ENCODE measurements around the gene PRUNE1.
A peak's percentile ranks its signal among the peaks of the same experiment; 100 is the strongest.

Gene PRUNE1

GRCh38 chr1:150970808-150971582, 37.3 kb upstream of the PRUNE1 start:
- peak; percentile 84 for DNase-seq (ENCODE audit: low read depth)
- no peaks in the 10 kb centered on the region for H3K9me3 ChIP-seq (ENCODE audit: control insufficient read depth, low read length)
- peaks cover 32% of the 10 kb centered on the region for H3K4me1 ChIP-seq (ENCODE audit: control insufficient read depth, insufficient read depth, low read length)
- H3K9ac ChIP-seq (ENCODE audit: low read length) = peak overlapping the region; percentile 94
- peaks cover 30% of the 10 kb centered on the region for H3K36me3 ChIP-seq (ENCODE audit: control insufficient read depth, insufficient read depth, low read length, severe bottlenecking)
- peak overlapping the region; percentile 91 for H3K4me3 ChIP-seq (ENCODE audit: low read length)
- no peaks in the 10 kb centered on the region for H3K27me3 ChIP-seq (replicated peaks; ENCODE audit: control insufficient read depth, insufficient read depth, low read length)

DNA sequence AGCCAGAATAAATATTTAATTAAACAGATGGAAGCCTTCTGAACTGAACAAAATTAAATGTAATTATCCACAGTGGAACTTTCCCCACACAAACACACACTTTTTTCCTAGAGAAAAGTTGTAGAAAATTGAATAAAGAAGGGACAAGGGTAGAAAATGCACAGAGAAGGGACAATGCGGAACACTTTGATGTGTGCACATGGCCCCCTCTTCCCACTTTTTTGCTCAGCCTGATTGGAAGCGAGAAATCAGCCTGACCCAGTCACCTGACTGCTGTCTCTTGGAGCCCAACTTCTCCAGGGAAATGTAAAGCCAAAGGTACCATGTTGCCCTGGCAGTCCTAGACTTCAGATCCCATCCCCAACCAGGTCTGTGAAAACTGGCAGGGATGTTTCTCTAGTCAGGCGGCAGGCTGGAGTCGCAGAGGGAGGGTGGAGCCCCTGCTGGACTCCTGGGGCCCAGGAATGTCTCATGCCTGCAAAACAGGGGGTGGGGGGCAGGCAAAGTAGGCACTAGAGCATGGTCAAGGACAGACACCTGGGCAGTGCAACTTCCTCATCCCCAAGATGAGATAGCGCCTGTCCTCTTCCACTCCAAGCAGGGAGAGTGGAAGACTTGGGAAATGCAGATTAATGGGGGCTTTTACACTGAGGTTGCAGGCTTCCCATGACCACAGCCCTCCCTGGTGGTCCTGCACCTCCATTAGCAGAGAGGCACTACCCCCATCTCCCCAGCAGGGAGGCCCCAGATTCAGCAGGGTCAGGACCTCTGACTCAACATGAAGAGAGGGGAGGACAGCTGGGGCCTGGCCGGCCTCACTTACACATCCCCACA, 36.4 kb upstream of the PRUNE1 start:
- Histone ChIP-seq H3K27me3 (replicated peaks; ENCODE audit: control insufficient read depth, insufficient read depth, low read length) (no peaks in the 10 kb centered on the region), H3K4me3 (ENCODE audit: low read length) (peak overlapping the region; percentile 91), H3K9ac (ENCODE audit: low read length) (peak overlapping the region; percentile 94), H3K4me1 (ENCODE audit: control insufficient read depth, insufficient read depth, low read length) (peaks cover 32% of the 10 kb centered on the region), H3K36me3 (ENCODE audit: control insufficient read depth, insufficient read depth, low read length, severe bottlenecking) (peaks cover 22% of the 10 kb centered on the region), H3K9me3 (ENCODE audit: control insufficient read depth, low read length) (no peaks in the 10 kb centered on the region)
- DNase-seq (ENCODE audit: low read depth) = peak; percentile 23

- H3K9me3 ChIP-seq (ENCODE audit: control insufficient read depth, low read length) = no peaks in the 10 kb centered on the region
- H3K36me3 ChIP-seq (ENCODE audit: control insufficient read depth, insufficient read depth, low read length, severe bottlenecking) = peaks cover 15% of the 10 kb centered on the region
- no peaks in the 10 kb centered on the region for H3K27me3 ChIP-seq (replicated peaks; ENCODE audit: control insufficient read depth, insufficient read depth, low read length)
- peak overlapping the region; percentile 94 for H3K9ac ChIP-seq (ENCODE audit: low read length)
- peaks cover 36% of the 10 kb centered on the region for H3K4me1 ChIP-seq (ENCODE audit: control insufficient read depth, insufficient read depth, low read length)
- peak; percentile 23 for DNase-seq (ENCODE audit: low read depth)
- peak overlapping the region; percentile 91 for H3K4me3 ChIP-seq (ENCODE audit: low read length)
Measured at GRCh38 chr1:150972417-150972940, 35.8 kb upstream of the PRUNE1 start.

DNA sequence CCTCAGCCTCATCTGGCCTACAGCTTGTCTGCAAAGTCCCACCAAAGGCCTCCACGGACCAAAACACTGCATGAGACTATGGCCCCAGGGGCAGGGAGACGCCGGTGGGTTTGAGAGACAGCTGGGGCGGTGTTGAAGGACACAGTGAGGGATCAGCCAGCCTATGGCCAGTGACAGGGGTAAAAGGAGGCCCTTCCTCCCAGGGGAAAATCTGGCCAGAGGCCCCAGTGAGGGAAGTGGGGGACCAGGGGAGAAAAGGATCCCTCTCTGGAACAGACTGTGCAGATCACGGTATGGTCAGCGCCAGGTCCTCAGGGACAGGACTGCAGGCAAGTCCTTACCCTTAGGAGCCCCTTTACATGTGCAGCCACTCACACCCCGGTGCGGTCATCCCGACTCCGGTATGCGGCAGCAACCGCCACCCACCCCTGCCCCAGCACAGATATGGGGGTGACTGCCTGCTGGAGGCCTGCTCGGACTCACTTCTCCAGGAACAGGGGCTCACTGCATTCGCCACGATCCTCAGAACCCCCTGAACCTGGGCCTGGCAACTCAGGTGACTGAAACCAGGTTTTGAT, 34.9 kb upstream of the PRUNE1 start:
- peak; percentile 45 for DNase-seq (ENCODE audit: low read depth)
- peaks cover 7% of the 10 kb centered on the region for H3K36me3 ChIP-seq (ENCODE audit: control insufficient read depth, insufficient read depth, low read length, severe bottlenecking)
- peak overlapping the region; percentile 94 for H3K9ac ChIP-seq (ENCODE audit: low read length)
- peaks cover 37% of the 10 kb centered on the region for H3K4me1 ChIP-seq (ENCODE audit: control insufficient read depth, insufficient read depth, low read length)
- no peaks in the 10 kb centered on the region for H3K27me3 ChIP-seq (replicated peaks; ENCODE audit: control insufficient read depth, insufficient read depth, low read length)
- no peaks in the 10 kb centered on the region for H3K9me3 ChIP-seq (ENCODE audit: control insufficient read depth, low read length)
- H3K4me3 ChIP-seq (ENCODE audit: low read length) = peak overlapping the region; percentile 91

- Histone ChIP-seq H3K36me3 (ENCODE audit: control insufficient read depth, insufficient read depth, low read length, severe bottlenecking) (peaks cover under 1% of the 10 kb centered on the region), H3K4me3 (ENCODE audit: low read length) (peak overlapping the region; percentile 91), H3K4me1 (ENCODE audit: control insufficient read depth, insufficient read depth, low read length) (peaks cover 38% of the 10 kb centered on the region), H3K9me3 (ENCODE audit: control insufficient read depth, low read length) (no peaks in the 10 kb centered on the region), H3K27me3 (replicated peaks; ENCODE audit: control insufficient read depth, insufficient read depth, low read length) (no peaks in the 10 kb centered on the region), H3K9ac (ENCODE audit: low read length) (peak overlapping the region; percentile 94)
- peak; percentile 70 for DNase-seq (ENCODE audit: low read depth)
Measured at GRCh38 chr1:150973836-150974579, 34.2 kb upstream of the PRUNE1 start.

DNA sequence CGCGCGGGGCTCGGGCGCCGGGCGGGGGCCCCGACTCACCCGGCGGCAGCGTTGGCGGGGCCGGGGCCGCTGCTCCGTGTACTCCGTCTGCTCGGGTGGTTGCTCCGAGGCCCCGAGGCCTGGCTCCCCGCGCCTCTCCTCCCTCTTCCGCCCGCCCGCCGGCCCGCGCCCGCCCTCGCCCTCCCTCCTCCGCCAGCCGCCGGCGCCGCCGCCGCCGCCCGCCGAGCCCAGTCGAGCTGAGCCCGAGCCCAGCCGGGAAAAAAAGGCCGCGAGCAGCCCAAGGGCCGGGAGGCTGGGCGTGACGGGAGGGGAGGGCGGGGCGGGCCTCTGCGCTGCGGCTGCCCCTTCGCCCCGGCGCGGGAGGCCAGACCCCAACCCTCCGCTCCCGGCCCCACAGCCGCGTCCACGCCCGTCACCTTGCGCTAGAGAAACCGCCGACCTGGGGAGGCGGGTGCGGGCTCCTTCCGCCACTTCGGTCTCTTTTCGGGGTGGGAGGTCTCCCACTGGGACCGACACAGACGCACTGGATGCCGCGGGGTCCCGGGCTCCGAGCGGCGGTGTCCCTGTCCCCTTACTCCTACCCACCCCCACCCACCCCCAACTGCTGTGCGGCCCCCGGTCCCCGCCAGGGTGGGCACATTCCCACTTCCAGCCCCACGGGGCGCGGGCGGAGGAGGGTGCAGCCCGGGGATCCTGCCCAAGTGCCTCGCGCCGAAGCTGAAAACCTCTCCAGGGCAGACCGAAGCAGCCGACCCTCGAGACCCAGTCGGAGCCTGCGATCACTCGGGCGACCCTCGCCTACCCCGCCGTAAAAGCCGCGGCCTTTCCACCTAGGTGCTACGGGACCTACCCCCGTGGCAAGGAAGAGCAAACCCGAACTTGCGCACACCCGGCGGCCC, 33.4 kb upstream of the PRUNE1 start, which contains the start of gene CERS2:
Gene CERS2, minus strand, starts transcription at position 256 of the 899 bp plus-strand sequence. CDS start 5,745 bp downstream, outside the sequence.
- Histone ChIP-seq H3K9me3 (ENCODE audit: control insufficient read depth, low read length) (no peaks in the 10 kb centered on the region), H3K36me3 (ENCODE audit: control insufficient read depth, insufficient read depth, low read length, severe bottlenecking) (no peaks in the 10 kb centered on the region), H3K9ac (ENCODE audit: low read length) (peak within 1 kb of the TSS; percentile 94), H3K27me3 (replicated peaks; ENCODE audit: control insufficient read depth, insufficient read depth, low read length) (no peaks in the 10 kb centered on the region), H3K4me1 (ENCODE audit: control insufficient read depth, insufficient read depth, low read length) (peaks cover 42% of the 10 kb centered on the region), H3K4me3 (ENCODE audit: low read length) (peak within 1 kb of the TSS; percentile 91)
- DNase-seq (ENCODE audit: low read depth) = peak; percentile 96

GRCh38 chr1:150976401-150976821, 31.8 kb upstream of the PRUNE1 start:
- Histone ChIP-seq H3K4me3 (ENCODE audit: low read length) (no peak overlapping the region), H3K36me3 (ENCODE audit: control insufficient read depth, insufficient read depth, low read length, severe bottlenecking) (no peaks in the 10 kb centered on the region), H3K27me3 (replicated peaks; ENCODE audit: control insufficient read depth, insufficient read depth, low read length) (no peaks in the 10 kb centered on the region), H3K9me3 (ENCODE audit: control insufficient read depth, low read length) (no peaks in the 10 kb centered on the region), H3K4me1 (ENCODE audit: control insufficient read depth, insufficient read depth, low read length) (peaks cover 35% of the 10 kb centered on the region), H3K9ac (ENCODE audit: low read length) (no peak overlapping the region)
- DNase-seq (ENCODE audit: low read depth) = no peak

DNA sequence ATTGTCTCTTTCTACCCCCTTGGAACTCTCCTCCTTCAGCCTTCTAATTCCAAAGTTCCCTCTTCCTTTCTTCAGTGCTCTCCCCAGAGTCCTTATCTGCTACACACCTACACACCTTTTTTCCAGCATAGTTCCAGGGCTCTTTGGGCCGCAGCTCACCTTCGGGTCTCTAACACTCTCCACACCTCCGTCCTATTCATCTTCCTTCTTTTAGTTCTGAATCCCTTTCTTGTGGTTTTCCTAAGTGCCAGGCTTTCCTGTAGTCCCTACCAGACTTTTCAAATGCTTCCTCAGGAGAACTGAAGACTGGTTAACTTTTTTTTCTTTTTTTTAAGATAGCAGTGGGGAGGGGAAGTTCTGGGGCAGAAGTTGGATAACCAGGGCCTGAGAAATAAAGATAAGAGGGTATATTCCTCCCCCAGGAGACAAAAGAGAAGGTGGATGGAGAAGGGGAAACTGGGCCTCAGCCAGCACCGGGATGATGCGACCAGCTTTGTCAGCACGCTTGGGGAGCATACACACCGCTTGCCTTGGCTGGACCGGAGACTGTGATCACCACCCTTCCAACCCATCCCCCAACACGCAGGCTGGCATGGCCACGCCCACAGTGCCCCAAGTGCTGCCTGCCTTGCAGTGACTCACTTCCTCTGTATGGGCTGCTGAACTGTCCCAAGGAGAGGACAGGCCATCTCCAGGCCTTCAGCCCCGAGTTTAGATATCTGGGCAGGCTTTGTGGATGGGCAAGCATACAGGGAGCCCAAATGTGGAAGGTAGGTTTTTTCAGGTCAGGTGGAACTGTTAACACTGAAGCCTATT, 31.2 kb upstream of the PRUNE1 start:
- DNase-seq (ENCODE audit: low read depth) = peak; percentile 75
- Histone ChIP-seq H3K9me3 (ENCODE audit: control insufficient read depth, low read length) (no peaks in the 10 kb centered on the region), H3K36me3 (ENCODE audit: control insufficient read depth, insufficient read depth, low read length, severe bottlenecking) (no peaks in the 10 kb centered on the region), H3K27me3 (replicated peaks; ENCODE audit: control insufficient read depth, insufficient read depth, low read length) (no peaks in the 10 kb centered on the region), H3K4me1 (ENCODE audit: control insufficient read depth, insufficient read depth, low read length) (peaks cover 32% of the 10 kb centered on the region), H3K9ac (ENCODE audit: low read length) (no peak overlapping the region), H3K4me3 (ENCODE audit: low read length) (no peak overlapping the region)

GRCh38 chr1:150979092-150980056, 28.9 kb upstream of the PRUNE1 start:
- DNase-seq (ENCODE audit: low read depth) = peak; percentile 97
- Histone ChIP-seq H3K27me3 (replicated peaks; ENCODE audit: control insufficient read depth, insufficient read depth, low read length) (no peaks in the 10 kb centered on the region), H3K4me1 (ENCODE audit: control insufficient read depth, insufficient read depth, low read length) (peaks cover 18% of the 10 kb centered on the region), H3K4me3 (ENCODE audit: low read length) (no peak overlapping the region), H3K9me3 (ENCODE audit: control insufficient read depth, low read length) (no peaks in the 10 kb centered on the region), H3K36me3 (ENCODE audit: control insufficient read depth, insufficient read depth, low read length, severe bottlenecking) (no peaks in the 10 kb centered on the region), H3K9ac (ENCODE audit: low read length) (peak overlapping the region; percentile 52)

All from adipocyte (in vitro differentiated cells).